Mesenchymal stem cell (in vitro differentiated cells and primary cell): ENCODE measurements around the gene SPATA2L.
"Not testable (repeated sequence)": the region's sequence is repeated elsewhere in the genome, so short reads cannot be mapped to it uniquely, and the experiment has no call there.

Experiments used
- DNase-seq: peaks from one replicate; pipeline ENCODE4 v3.0.0-alpha.2; 2013
- H2AFZ ChIP-seq: one replicate; pipeline ENCODE4 v1.6.1; 2013; ENCODE audit warnings: low read depth, mild to moderate bottlenecking, control low read depth, inconsistent platforms, low read length, moderate library complexity
- H2AK5ac ChIP-seq: 2 replicates; pipeline ENCODE4 v1.6.1; 2013; ENCODE audit warnings: low read length, moderate library complexity, mild to moderate bottlenecking, inconsistent platforms; ENCODE audit not compliant: severe bottlenecking
- H2BK120ac ChIP-seq: one replicate; pipeline ENCODE4 v1.6.1; 2013; ENCODE audit warnings: low read depth, mild to moderate bottlenecking, inconsistent platforms, low read length, moderate library complexity
- H2BK12ac ChIP-seq, 2 experiments: one replicate each; pipeline ENCODE4 v1.6.1; 2013; ENCODE audit warnings: inconsistent platforms in 2 of 2, low read length in 2 of 2, mild to moderate bottlenecking in 2 of 2, moderate library complexity in 2 of 2, control low read depth in 1 of 2
- H2BK15ac ChIP-seq: one replicate; pipeline ENCODE4 v1.6.1; 2013; ENCODE audit warnings: mild to moderate bottlenecking, low read depth, inconsistent platforms; ENCODE audit not compliant: poor library complexity, severe bottlenecking
- H2BK5ac ChIP-seq: 2 replicates; pipeline ENCODE4 v1.6.1; 2013; ENCODE audit warnings: low read depth, mild to moderate bottlenecking, low read length, control low read depth, inconsistent platforms; ENCODE audit not compliant: poor library complexity, severe bottlenecking
- H3K14ac ChIP-seq, 2 experiments: one replicate each; pipeline ENCODE4 v1.6.1; 2013; ENCODE audit warnings: inconsistent platforms in 2 of 2, low read length in 2 of 2, control low read depth in 1 of 2, mild to moderate bottlenecking in 1 of 2, moderate library complexity in 1 of 2
- H3K18ac ChIP-seq, 2 experiments: one replicate each; pipeline ENCODE4 v1.6.1; 2013; ENCODE audit warnings: inconsistent platforms in 2 of 2, low read length in 2 of 2, control low read depth in 1 of 2, low read depth in 1 of 2, mild to moderate bottlenecking in 1 of 2
- H3K23ac ChIP-seq, 2 experiments: one replicate each; pipeline ENCODE4 v1.6.1; 2013; ENCODE audit warnings: inconsistent platforms in 2 of 2, low read length in 2 of 2, mild to moderate bottlenecking in 2 of 2, moderate library complexity in 2 of 2, control low read depth in 1 of 2
- H3K27ac ChIP-seq: 2 replicates; pipeline ENCODE4 v1.5.1; 2013; ENCODE audit warnings: mild to moderate bottlenecking, moderate library complexity, low read length, control low read depth, inconsistent platforms; ENCODE audit not compliant: poor library complexity, severe bottlenecking
- H3K27me3 ChIP-seq, 2 experiments: 2 replicates each; pipeline versions ENCODE4 v1.6.1 to v1.7.0; 2013; ENCODE audit warnings: low read length in 2 of 2, mild to moderate bottlenecking in 2 of 2, moderate library complexity in 2 of 2, control low read depth in 1 of 2, inconsistent platforms in 1 of 2; ENCODE audit not compliant: control insufficient read depth in 1 of 2, insufficient read depth in 1 of 2
- H3K36me3 ChIP-seq, 2 experiments: 2 replicates each; pipeline versions ENCODE4 v1.6.1 to v1.7.0; 2013; ENCODE audit warnings: low read length in 2 of 2, control low read depth in 1 of 2, inconsistent platforms in 1 of 2, low read depth in 1 of 2, mild to moderate bottlenecking in 1 of 2; ENCODE audit not compliant: insufficient read depth in 2 of 2, control insufficient read depth in 1 of 2
- H3K4ac ChIP-seq, 2 experiments: one replicate each; pipeline ENCODE4 v1.6.1; 2013; ENCODE audit warnings: inconsistent platforms in 2 of 2, low read length in 2 of 2, mild to moderate bottlenecking in 2 of 2, moderate library complexity in 2 of 2, control low read depth in 1 of 2, low read depth in 1 of 2
- H3K4me1 ChIP-seq: 2 replicates; pipeline ENCODE4 v1.6.1; 2013; ENCODE audit warnings: low read depth, low read length, control low read depth; ENCODE audit not compliant: control insufficient read depth, insufficient read depth
- H3K4me2 ChIP-seq: 2 replicates; pipeline ENCODE4 v1.6.1; 2013; ENCODE audit warnings: low read length, mild to moderate bottlenecking, inconsistent platforms; ENCODE audit not compliant: poor library complexity, severe bottlenecking
- H3K4me3 ChIP-seq, 2 experiments: 2 replicates each; pipeline versions ENCODE4 v1.5.1 to v1.7.0; 2013; ENCODE audit warnings: low read length in 2 of 2, mild to moderate bottlenecking in 2 of 2, control low read depth in 1 of 2, low read depth in 1 of 2; ENCODE audit not compliant: insufficient read depth in 1 of 2
- H3K79me1 ChIP-seq: replicated peaks from 2 replicates; pipeline ENCODE4 v1.6.1; 2013; ENCODE audit warnings: mild to moderate bottlenecking, control low read depth, low read length, inconsistent platforms; ENCODE audit not compliant: poor library complexity, severe bottlenecking
- H3K9ac ChIP-seq: 2 replicates; pipeline ENCODE4 v1.7.0; 2013; ENCODE audit warnings: mild to moderate bottlenecking, low read length, moderate library complexity
- H3K9me3 ChIP-seq: 2 replicates; pipeline ENCODE4 v1.7.0; 2013; ENCODE audit warnings: mild to moderate bottlenecking, low read length; ENCODE audit not compliant: control insufficient read depth
- H4K8ac ChIP-seq: one replicate; pipeline ENCODE4 v1.6.1; 2013; ENCODE audit warnings: inconsistent platforms, mild to moderate bottlenecking, low read length, moderate library complexity
- H4K91ac ChIP-seq: one replicate; pipeline ENCODE4 v1.6.1; 2013; ENCODE audit warnings: mild to moderate bottlenecking, low read length, inconsistent platforms
- WGBS: methylation state at CpG from one replicate; pipeline ENCODE4 v1.1.7; 2013; ENCODE audit warnings: mixed read lengths; 5-methylcytosine and 5-hydroxymethylcytosine counted together

The SPATA2L gene

GRCh38 chr16:89668790-89669158 lies 32.7 kb downstream of the SPATA2L start:
- Histone ChIP-seq H3K27me3 (no peaks in the 10 kb centered on the region), H3K4me3 (no peak overlapping the region), H3K18ac (no peak overlapping the region), H2BK120ac (no peak overlapping the region), H3K4ac (no peak overlapping the region), H2AFZ (no peak overlapping the region), H3K14ac (no peak overlapping the region), H3K9ac (no peak overlapping the region), H3K27ac (no peak overlapping the region), H3K36me3 (peaks cover 8 to 29% of the 10 kb centered on the region in 2 experiments), H3K79me1 (peaks cover 3% of the 10 kb centered on the region), H3K4me1 (peaks cover 11% of the 10 kb centered on the region), H3K4me2 (no peak overlapping the region), H3K9me3 (no peaks in the 10 kb centered on the region), H4K91ac (no peak overlapping the region), H2BK15ac (no peak overlapping the region), H2AK5ac (no peak overlapping the region), H4K8ac (no peak overlapping the region), H2BK12ac (no peak overlapping the region), H3K23ac (no peak overlapping the region), H2BK5ac (no peak overlapping the region)
- WGBS: 99% methylated on average over 4 of the region's 5 CpGs
- DNase-seq: no peak

GRCh38 chr16:89667633-89668032 lies 33.9 kb downstream of the SPATA2L start:
- WGBS: 81% methylated on average over 9 of the region's 9 CpGs
- no peak overlapping the region for H3K4ac ChIP-seq
- H3K14ac ChIP-seq: no peak overlapping the region
- H3K79me1 ChIP-seq: peaks cover 4% of the 10 kb centered on the region
- no peak overlapping the region for H2BK15ac ChIP-seq
- H3K27ac ChIP-seq: no peak overlapping the region
- H2BK12ac ChIP-seq: no peak overlapping the region
- no peaks in the 10 kb centered on the region for H3K27me3 ChIP-seq
- no peak overlapping the region for H4K91ac ChIP-seq
- peak overlapping the region; percentile 2 for H4K8ac ChIP-seq
- no peak overlapping the region for H3K23ac ChIP-seq
- no peak overlapping the region for H3K4me2 ChIP-seq
- H3K9me3 ChIP-seq: no peaks in the 10 kb centered on the region
- H2BK5ac ChIP-seq: no peak overlapping the region
- no peak overlapping the region for H2AK5ac ChIP-seq
- no peak overlapping the region for H3K18ac ChIP-seq
- no peak overlapping the region for H3K9ac ChIP-seq
- no peak overlapping the region for H2AFZ ChIP-seq
- no peak for DNase-seq
- H2BK120ac ChIP-seq: no peak overlapping the region
- H3K4me3 ChIP-seq: no peak overlapping the region
- H3K4me1 ChIP-seq: peaks cover 11% of the 10 kb centered on the region
- H3K36me3 ChIP-seq: peaks cover 17 to 36% of the 10 kb centered on the region in 2 experiments

GRCh38 chr16:89667000-89667399 lies 34.5 kb downstream of the SPATA2L start:
- not testable (repeated sequence) for H4K8ac ChIP-seq, H3K14ac ChIP-seq, H3K79me1 ChIP-seq, H2BK12ac ChIP-seq, H3K18ac ChIP-seq, H3K4ac ChIP-seq, H2AK5ac ChIP-seq, H2BK5ac ChIP-seq, H2BK15ac ChIP-seq, H3K27ac ChIP-seq, H3K9me3 ChIP-seq, H3K9ac ChIP-seq, H3K4me3 ChIP-seq, H3K4me2 ChIP-seq, H3K23ac ChIP-seq, H3K27me3 ChIP-seq, H2BK120ac ChIP-seq, H2AFZ ChIP-seq, H4K91ac ChIP-seq
- peak; percentile 59 for DNase-seq
- 50% methylated on average over 5 of the region's 7 CpGs for WGBS
- Histone ChIP-seq H3K4me1 (peaks cover 11% of the 10 kb centered on the region), H3K36me3 (peaks cover 17 to 36% of the 10 kb centered on the region in 2 experiments)

GRCh38 chr16:89664238-89664637 lies 37.3 kb downstream of the SPATA2L start:
- H4K8ac ChIP-seq, H3K27ac ChIP-seq, H4K91ac ChIP-seq, H2AFZ ChIP-seq, H3K4ac ChIP-seq, H3K9ac ChIP-seq, H3K27me3 ChIP-seq, H2BK12ac ChIP-seq, H3K9me3 ChIP-seq, H2BK5ac ChIP-seq, H2BK120ac ChIP-seq, H3K4me3 ChIP-seq, H3K18ac ChIP-seq, H3K23ac ChIP-seq, H2AK5ac ChIP-seq, H3K4me1 ChIP-seq, H3K14ac ChIP-seq, H3K4me2 ChIP-seq, H2BK15ac ChIP-seq, DNase-seq: not testable (repeated sequence)
- H3K79me1 ChIP-seq: peaks cover 19% of the 10 kb centered on the region
- 93% methylated on average over 10 of the region's 11 CpGs for WGBS
- H3K36me3 ChIP-seq: peaks cover 37 to 40% of the 10 kb centered on the region in 2 experiments
